Dendritic cell treated with granulocyte-macrophage colony-stimulating factor and Interleukin-4, amounts not matched to agents 40 ng/mL and 50 ng/mL, for 4 days (primary cell): Measurements from ENCODE around the gene RAB3IP.
"Not testable (repeated sequence)": the region's sequence is repeated elsewhere in the genome, so short reads cannot be mapped to it uniquely, and the experiment has no call there.

ENCODE experiments used
- H3K27ac Mint-ChIP-seq: one replicate; pipeline ENCODE4 v1.8.0; 2022; ENCODE audit warnings: mild to moderate bottlenecking, mixed read lengths
- H3K27me3 Mint-ChIP-seq: one replicate; pipeline ENCODE4 v1.8.0; 2022; ENCODE audit warnings: mild to moderate bottlenecking, mixed read lengths
- H3K36me3 Mint-ChIP-seq: one replicate; pipeline ENCODE4 v1.8.0; 2022; ENCODE audit warnings: low read depth, mixed read lengths
- H3K4me1 Mint-ChIP-seq: one replicate; pipeline ENCODE4 v1.8.0; 2022; ENCODE audit warnings: low read depth, mixed read lengths
- H3K4me3 Mint-ChIP-seq: one replicate; pipeline ENCODE4 v1.8.0; 2022; ENCODE audit warnings: mild to moderate bottlenecking, moderate library complexity, mixed read lengths
- H3K9me3 Mint-ChIP-seq: one replicate; pipeline ENCODE4 v1.8.0; 2022; ENCODE audit warnings: mixed read lengths
- intact Hi-C: fragments of 100-400 bp; cut with micrococcal nuclease; formaldehyde crosslinking; loops from one replicate; pipeline ENCODE4 v1.15.0; 2022

The RAB3IP gene

GRCh38 chr12:69834147-69834546 is 95.5 kb downstream of the RAB3IP start:
- no peaks in the 10 kb centered on the region for H3K36me3 Mint-ChIP-seq
- no peak overlapping the region for H3K4me3 Mint-ChIP-seq
- intact Hi-C loops, result no loop called here
- H3K27ac Mint-ChIP-seq, result no peak overlapping the region
- peaks cover 6% of the 10 kb centered on the region for H3K27me3 Mint-ChIP-seq
- H3K4me1 Mint-ChIP-seq, result no peaks in the 10 kb centered on the region
- no peaks in the 10 kb centered on the region for H3K9me3 Mint-ChIP-seq

GRCh38 chr12:69834576-69834975 is 95.9 kb downstream of the RAB3IP start:
- Mint-ChIP-seq H3K27me3 (peaks cover 5% of the 10 kb centered on the region), H3K9me3 (no peaks in the 10 kb centered on the region), H3K36me3 (no peaks in the 10 kb centered on the region), H3K27ac (no peak overlapping the region), H3K4me1 (no peaks in the 10 kb centered on the region), H3K4me3 (no peak overlapping the region)
- intact Hi-C loops, result no loop called here

GRCh38 chr12:69835081-69835480 is 96.4 kb downstream of the RAB3IP start:
- no peaks in the 10 kb centered on the region for H3K4me1 Mint-ChIP-seq
- intact Hi-C loops, result no loop called here
- H3K27ac Mint-ChIP-seq, result no peak overlapping the region
- peaks cover 5% of the 10 kb centered on the region for H3K27me3 Mint-ChIP-seq
- no peak overlapping the region for H3K4me3 Mint-ChIP-seq
- H3K9me3 Mint-ChIP-seq, result no peaks in the 10 kb centered on the region
- H3K36me3 Mint-ChIP-seq, result no peaks in the 10 kb centered on the region

- H3K27me3 Mint-ChIP-seq, result peaks cover 8% of the 10 kb centered on the region
- H3K9me3 Mint-ChIP-seq, result no peaks in the 10 kb centered on the region
- no peaks in the 10 kb centered on the region for H3K4me1 Mint-ChIP-seq
- H3K27ac Mint-ChIP-seq, result no peak overlapping the region
- H3K36me3 Mint-ChIP-seq, result no peaks in the 10 kb centered on the region
- H3K4me3 Mint-ChIP-seq, result no peak overlapping the region
- intact Hi-C loops, result no loop called here
These were observed 97.4 kb downstream of the RAB3IP start for GRCh38 chr12:69836015-69836414.

- Mint-ChIP-seq H3K27ac (no peak overlapping the region), H3K36me3 (no peaks in the 10 kb centered on the region), H3K4me3 (no peak overlapping the region), H3K9me3 (no peaks in the 10 kb centered on the region), H3K4me1 (no peaks in the 10 kb centered on the region), H3K27me3 (peaks cover 8% of the 10 kb centered on the region)
- intact Hi-C loops, result no loop called here
These were observed 98.5 kb downstream of the RAB3IP start for GRCh38 chr12:69837191-69837590.

GRCh38 chr12:69837657-69838415 is 99.2 kb downstream of the RAB3IP start:
- intact Hi-C loops, result no loop called here
- no peaks in the 10 kb centered on the region for H3K4me1 Mint-ChIP-seq

GRCh38 chr12:69840727-69841126 is 102.1 kb downstream of the RAB3IP start:
- Mint-ChIP-seq H3K36me3 (no peaks in the 10 kb centered on the region), H3K27ac (no peak overlapping the region), H3K4me1 (no peaks in the 10 kb centered on the region), H3K9me3 (no peaks in the 10 kb centered on the region), H3K4me3 (no peak overlapping the region), H3K27me3 (peaks cover 3% of the 10 kb centered on the region)
- intact Hi-C loops, result no loop called here

More at GRCh38 chr12:69837657-69838415, 99.2 kb downstream of the RAB3IP start:
- Mint-ChIP-seq H3K36me3 (no peaks in the 10 kb centered on the region), H3K27ac (no peak overlapping the region), H3K9me3 (no peaks in the 10 kb centered on the region), H3K4me3 (no peak overlapping the region), H3K27me3 (peaks cover 3% of the 10 kb centered on the region)

- Mint-ChIP-seq H3K4me3 (no peak overlapping the region), H3K27me3 (peaks cover 3% of the 10 kb centered on the region), H3K9me3 (no peaks in the 10 kb centered on the region), H3K4me1 (no peaks in the 10 kb centered on the region), H3K36me3 (no peaks in the 10 kb centered on the region), H3K27ac (no peak overlapping the region)
- intact Hi-C loops, result no loop called here
These were observed 104.9 kb downstream of the RAB3IP start for GRCh38 chr12:69843608-69844007.

GRCh38 chr12:69844416-69844815 is 105.8 kb downstream of the RAB3IP start:
- Mint-ChIP-seq H3K4me1 (no peaks in the 10 kb centered on the region), H3K9me3 (no peaks in the 10 kb centered on the region), H3K36me3 (no peaks in the 10 kb centered on the region), H3K27me3 (peaks cover 3% of the 10 kb centered on the region), H3K27ac (no peak overlapping the region), H3K4me3 (no peak overlapping the region)
- intact Hi-C loops, result no loop called here

- Mint-ChIP-seq H3K9me3 (no peaks in the 10 kb centered on the region), H3K4me3 (no peak overlapping the region), H3K27me3 (peaks cover 3% of the 10 kb centered on the region), H3K4me1 (no peaks in the 10 kb centered on the region), H3K36me3 (no peaks in the 10 kb centered on the region), H3K27ac (no peak overlapping the region)
- intact Hi-C loops, result no loop called here
These were observed 106.2 kb downstream of the RAB3IP start for GRCh38 chr12:69844836-69845235.

GRCh38 chr12:69846976-69847375 is 108.3 kb downstream of the RAB3IP start:
- intact Hi-C loops, result no loop called here
- Mint-ChIP-seq H3K9me3 (no peaks in the 10 kb centered on the region), H3K36me3 (no peaks in the 10 kb centered on the region), H3K4me3 (no peak overlapping the region), H3K27ac (no peak overlapping the region), H3K27me3 (no peaks in the 10 kb centered on the region), H3K4me1 (no peaks in the 10 kb centered on the region)

GRCh38 chr12:69851976-69852375 is 113.3 kb downstream of the RAB3IP start:
- intact Hi-C loops, result no loop called here
- Mint-ChIP-seq H3K9me3 (peaks cover 14% of the 10 kb centered on the region), H3K4me3 (no peak overlapping the region), H3K27me3 (no peaks in the 10 kb centered on the region), H3K4me1 (no peaks in the 10 kb centered on the region), H3K36me3 (no peaks in the 10 kb centered on the region), H3K27ac (no peak overlapping the region)

GRCh38 chr12:69853176-69853961 is 114.7 kb downstream of the RAB3IP start:
- H3K4me1 Mint-ChIP-seq, H3K27ac Mint-ChIP-seq, H3K4me3 Mint-ChIP-seq, H3K36me3 Mint-ChIP-seq, intact Hi-C loops, H3K27me3 Mint-ChIP-seq: not testable (repeated sequence)
- H3K9me3 Mint-ChIP-seq, result peaks cover 14% of the 10 kb centered on the region

GRCh38 chr12:69866698-69867097 is 128.0 kb downstream of the RAB3IP start:
- intact Hi-C loops, result no loop called here
- H3K27ac Mint-ChIP-seq, result no peak overlapping the region
- no peak overlapping the region for H3K4me3 Mint-ChIP-seq
- no peaks in the 10 kb centered on the region for H3K36me3 Mint-ChIP-seq
- no peaks in the 10 kb centered on the region for H3K9me3 Mint-ChIP-seq
- peaks cover 6% of the 10 kb centered on the region for H3K27me3 Mint-ChIP-seq
- no peaks in the 10 kb centered on the region for H3K4me1 Mint-ChIP-seq
